Activated naive CD8-positive, alpha-beta T cell treated with anti-CD3 and anti-CD28 coated beads for 36 hours (primary cell): ENCODE results near the gene AZI2. TPM values are rescaled to one million over a fixed set of nuclear protein-coding genes. Genes with fewer than 3 reads are reported as not detected.
A peak's percentile ranks its signal among the peaks of the same experiment; 100 is the strongest.

Experiments
- DNase-seq: peaks from one replicate; pipeline ENCODE4 v3.0.0; 2021
- H3K27ac Mint-ChIP-seq: one replicate; pipeline ENCODE4 v1.8.0; 2022; ENCODE audit warnings: mild to moderate bottlenecking, moderate library complexity, mixed read lengths
- H3K27me3 Mint-ChIP-seq: one replicate; pipeline ENCODE4 v1.8.0; 2022; ENCODE audit warnings: mild to moderate bottlenecking, mixed read lengths
- H3K36me3 Mint-ChIP-seq: one replicate; pipeline ENCODE4 v1.8.0; 2021; ENCODE audit warnings: mild to moderate bottlenecking, mixed read lengths
- H3K4me1 Mint-ChIP-seq: one replicate; pipeline ENCODE4 v1.8.0; 2021; ENCODE audit warnings: mixed read lengths
- H3K4me3 Mint-ChIP-seq: one replicate; pipeline ENCODE4 v1.8.0; 2022; ENCODE audit warnings: mild to moderate bottlenecking, moderate library complexity, mixed read lengths
- H3K9me3 Mint-ChIP-seq: one replicate; pipeline ENCODE4 v1.8.0; 2022; ENCODE audit warnings: mixed read lengths
- total RNA-seq, 2 experiments: library from RNA; stranded (reverse); gene quantifications; one replicate each; pipeline ENCODE4 v1.2.3, GENCODE V29; 2021

AZI2 gene
- total RNA-seq, 2 experiments from 2014 or later = 38.3 to 42.0 TPM

DNA sequence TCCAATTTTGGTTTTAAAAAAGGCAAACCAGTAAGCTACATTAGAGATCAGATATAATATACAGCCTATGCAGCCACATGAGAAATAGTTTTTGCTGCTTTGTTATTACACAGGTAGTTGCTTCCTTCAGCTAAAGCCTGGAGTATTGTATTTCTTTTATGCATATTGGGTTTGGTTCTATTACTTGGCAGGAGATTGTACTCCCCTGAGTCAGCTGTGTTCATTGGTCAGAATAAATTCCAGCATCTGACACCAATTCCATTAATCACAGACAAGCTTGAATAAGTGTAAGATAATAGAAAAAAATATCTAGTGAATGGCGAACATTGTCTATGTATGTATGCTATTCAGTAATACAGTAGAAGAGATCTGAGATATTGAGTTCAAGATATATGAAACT, 26.2 kb downstream of the AZI2 start:
- H3K27ac Mint-ChIP-seq = no peak overlapping the region
- no peak for DNase-seq
- no peak overlapping the region for H3K4me3 Mint-ChIP-seq
- no peaks in the 10 kb centered on the region for H3K27me3 Mint-ChIP-seq
- H3K9me3 Mint-ChIP-seq = no peaks in the 10 kb centered on the region
- peaks cover 25% of the 10 kb centered on the region for H3K4me1 Mint-ChIP-seq
- peaks cover 22% of the 10 kb centered on the region for H3K36me3 Mint-ChIP-seq

DNA sequence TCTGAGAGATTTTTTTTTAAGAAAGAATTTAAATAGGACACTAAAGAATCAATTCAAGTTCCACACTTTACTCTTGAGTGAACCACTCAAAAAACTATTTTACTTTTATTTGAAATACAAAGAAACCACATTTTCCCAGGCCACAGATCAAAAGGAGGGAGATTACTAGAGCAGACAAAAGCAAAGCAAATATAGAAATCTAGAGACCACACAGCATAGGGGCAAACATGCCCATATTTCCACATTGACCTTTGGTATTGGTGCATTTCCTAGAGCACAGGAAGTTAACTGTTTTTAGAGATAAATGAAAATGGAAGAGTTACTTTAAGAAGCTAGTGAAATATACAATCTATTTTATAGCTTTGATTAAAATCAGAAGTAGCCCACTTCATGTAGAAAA, 27.6 kb downstream of the AZI2 start:
- peak overlapping the region; percentile 50 for H3K27ac Mint-ChIP-seq
- H3K4me3 Mint-ChIP-seq = no peak overlapping the region
- H3K9me3 Mint-ChIP-seq = no peaks in the 10 kb centered on the region
- H3K36me3 Mint-ChIP-seq = peaks cover 22% of the 10 kb centered on the region
- peaks cover 15% of the 10 kb centered on the region for H3K4me1 Mint-ChIP-seq
- DNase-seq = no peak
- no peaks in the 10 kb centered on the region for H3K27me3 Mint-ChIP-seq

DNA sequence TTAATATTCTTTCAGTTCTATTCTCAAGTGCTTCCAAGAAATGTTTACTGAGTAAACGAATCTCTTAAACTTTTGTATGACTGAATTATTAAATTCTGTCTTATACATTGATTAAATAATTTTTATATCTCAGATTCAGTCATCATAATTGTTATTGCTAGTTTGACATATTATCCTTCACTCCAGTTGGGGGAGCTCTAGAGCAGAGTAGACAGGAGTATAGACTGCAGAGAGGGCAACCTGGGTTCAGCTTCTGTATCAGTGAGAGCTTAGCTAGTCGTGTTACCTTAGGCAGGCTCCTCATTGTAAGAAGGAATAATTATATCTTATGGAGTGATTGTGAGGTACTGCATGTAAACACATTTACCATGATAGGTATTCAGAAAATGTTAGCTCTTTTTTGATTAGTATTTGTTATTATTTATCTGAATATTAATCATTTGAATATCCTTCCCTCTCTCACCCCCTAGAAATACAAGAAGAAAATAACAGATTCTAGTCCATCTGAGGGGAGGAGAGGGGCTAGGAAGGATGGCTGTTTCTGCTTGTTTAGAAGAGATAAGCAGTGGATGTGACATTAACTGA, 31.1 kb downstream of the AZI2 start:
- Mint-ChIP-seq H3K27ac (no peak overlapping the region), H3K27me3 (no peaks in the 10 kb centered on the region), H3K4me3 (no peak overlapping the region), H3K36me3 (peaks cover 12% of the 10 kb centered on the region), H3K4me1 (peaks cover 11% of the 10 kb centered on the region), H3K9me3 (no peaks in the 10 kb centered on the region)
- peak; percentile 5 for DNase-seq

DNA sequence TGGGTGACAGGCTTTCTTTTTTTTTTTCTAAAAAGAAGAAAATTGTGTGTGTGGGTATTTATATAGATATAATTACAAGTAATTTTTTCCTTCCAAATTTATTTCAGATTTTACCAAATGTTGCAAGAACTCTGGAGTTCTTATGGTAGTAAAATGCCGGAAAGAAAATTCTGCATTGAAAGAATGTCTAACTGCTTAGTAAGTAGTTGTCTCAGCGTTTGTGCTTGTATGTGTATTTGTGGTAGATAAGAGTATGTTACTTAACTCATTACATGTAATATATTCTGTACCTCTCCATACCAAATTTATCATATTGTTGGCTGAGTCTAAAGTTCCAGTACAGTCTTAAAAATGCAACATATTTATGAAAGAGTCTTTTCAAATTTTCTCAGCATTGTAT, 32.4 kb downstream of the AZI2 start:
- Mint-ChIP-seq H3K36me3 (peaks cover 8% of the 10 kb centered on the region), H3K9me3 (no peaks in the 10 kb centered on the region), H3K27ac (no peak overlapping the region), H3K4me1 (peaks cover 7% of the 10 kb centered on the region), H3K4me3 (no peak overlapping the region), H3K27me3 (no peaks in the 10 kb centered on the region)
- no peak for DNase-seq

DNA sequence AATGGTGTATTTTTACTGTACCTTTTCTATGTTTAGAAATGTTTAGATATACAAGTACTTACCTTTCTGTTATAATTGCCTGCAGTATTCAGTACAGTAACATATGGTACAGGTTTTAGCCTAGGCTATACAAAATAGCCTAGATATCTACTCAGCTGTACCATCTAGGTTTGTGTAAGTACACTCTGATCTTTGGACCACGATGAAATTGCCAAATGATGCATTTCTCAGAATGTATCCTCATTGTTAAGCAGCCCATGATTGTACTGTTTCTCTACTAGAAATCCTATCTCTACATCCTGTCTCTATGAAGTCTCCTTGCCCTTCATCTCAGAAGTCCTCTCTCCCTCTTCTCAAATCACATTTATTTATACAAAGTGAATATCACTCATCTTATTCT, 32.9 kb downstream of the AZI2 start:
- H3K27ac Mint-ChIP-seq = no peak overlapping the region
- H3K36me3 Mint-ChIP-seq = peaks cover 5% of the 10 kb centered on the region
- H3K9me3 Mint-ChIP-seq = no peaks in the 10 kb centered on the region
- DNase-seq = no peak
- no peak overlapping the region for H3K4me3 Mint-ChIP-seq
- H3K27me3 Mint-ChIP-seq = no peaks in the 10 kb centered on the region
- H3K4me1 Mint-ChIP-seq = peaks cover 2% of the 10 kb centered on the region

DNA sequence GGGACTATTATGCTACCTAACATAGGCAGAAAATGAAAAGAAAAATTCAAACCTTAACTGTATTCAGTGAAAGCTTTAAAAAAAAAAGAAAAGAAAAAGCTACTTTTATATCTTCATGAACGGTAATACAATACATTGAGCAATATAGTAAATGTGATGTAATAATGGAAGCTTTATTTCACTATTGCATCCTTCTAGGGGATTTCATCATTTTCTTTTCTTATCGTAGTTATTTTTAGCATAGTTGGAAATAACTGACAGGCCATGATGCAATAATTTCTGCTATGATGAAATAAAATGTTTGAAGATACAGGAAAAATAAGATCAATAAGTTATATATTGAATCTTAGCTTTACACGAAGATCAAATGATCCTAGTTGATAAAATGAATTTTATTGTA, 40.4 kb downstream of the AZI2 start:
- peaks cover 17% of the 10 kb centered on the region for H3K36me3 Mint-ChIP-seq

DNA sequence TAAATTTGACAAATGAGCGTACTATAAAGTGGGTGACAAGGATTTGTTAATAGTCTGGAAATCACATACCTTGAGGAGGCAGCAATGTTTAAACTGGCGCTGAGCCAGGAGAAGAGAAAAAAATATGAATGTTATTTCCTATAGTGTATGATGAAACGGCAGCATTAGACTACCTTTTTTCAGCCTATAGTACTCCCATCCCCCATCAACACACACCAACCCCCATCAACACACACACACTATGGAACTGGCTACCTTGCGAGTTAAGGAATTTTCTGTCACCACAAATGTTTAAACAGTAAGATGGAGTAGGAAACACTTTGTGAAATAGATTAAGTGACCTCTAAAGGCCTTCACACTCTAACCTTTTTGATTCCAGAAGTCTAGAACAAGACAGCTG, 46.9 kb downstream of the AZI2 start:
- DNase-seq = no peak
- H3K4me3 Mint-ChIP-seq = no peak overlapping the region
- H3K4me1 Mint-ChIP-seq = peaks cover 2% of the 10 kb centered on the region
- no peaks in the 10 kb centered on the region for H3K9me3 Mint-ChIP-seq
- H3K27me3 Mint-ChIP-seq = no peaks in the 10 kb centered on the region
- H3K36me3 Mint-ChIP-seq = peaks cover 18% of the 10 kb centered on the region
- H3K27ac Mint-ChIP-seq = no peak overlapping the region

More for the DNA sequence above, 40.4 kb downstream of the AZI2 start:
- no peak overlapping the region for H3K4me3 Mint-ChIP-seq
- H3K4me1 Mint-ChIP-seq = no peaks in the 10 kb centered on the region
- no peaks in the 10 kb centered on the region for H3K27me3 Mint-ChIP-seq
- no peaks in the 10 kb centered on the region for H3K9me3 Mint-ChIP-seq
- H3K27ac Mint-ChIP-seq = no peak overlapping the region
- no peak for DNase-seq

DNA sequence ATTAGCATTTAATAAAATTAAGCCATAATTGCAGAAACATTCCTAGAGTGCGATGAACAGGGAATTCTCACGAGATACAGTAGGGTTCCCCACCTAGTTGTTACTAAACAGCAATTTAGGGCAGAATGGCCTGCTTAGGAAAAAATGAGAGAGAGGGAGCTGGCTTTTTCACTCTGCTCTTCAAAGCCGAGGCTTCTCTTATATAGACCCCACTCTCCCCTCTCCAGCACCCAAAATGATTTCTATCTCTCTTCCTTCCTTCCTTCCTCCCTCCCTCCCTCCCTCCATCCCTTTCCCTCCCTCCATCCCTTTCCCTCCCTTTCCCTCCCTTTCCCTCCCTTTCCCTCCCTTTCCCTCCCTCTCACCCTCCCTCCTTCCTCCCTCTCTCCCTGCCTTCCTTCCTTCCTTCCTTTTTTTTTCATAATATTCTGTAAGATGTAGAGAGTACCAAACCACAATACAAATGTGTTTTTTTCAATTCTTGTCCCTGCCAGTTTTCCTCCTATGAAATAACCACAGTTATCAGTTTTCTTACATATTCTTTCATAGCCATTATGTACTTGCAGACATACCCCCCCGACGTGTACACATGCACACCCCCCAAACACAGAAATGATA, 48.2 kb downstream of the AZI2 start:
- peaks cover 7% of the 10 kb centered on the region for H3K4me1 Mint-ChIP-seq
- DNase-seq = no peak
- H3K27me3 Mint-ChIP-seq = no peaks in the 10 kb centered on the region
- H3K4me3 Mint-ChIP-seq = no peak overlapping the region
- no peak overlapping the region for H3K27ac Mint-ChIP-seq
- H3K36me3 Mint-ChIP-seq = peaks cover 13% of the 10 kb centered on the region
- no peaks in the 10 kb centered on the region for H3K9me3 Mint-ChIP-seq

DNA sequence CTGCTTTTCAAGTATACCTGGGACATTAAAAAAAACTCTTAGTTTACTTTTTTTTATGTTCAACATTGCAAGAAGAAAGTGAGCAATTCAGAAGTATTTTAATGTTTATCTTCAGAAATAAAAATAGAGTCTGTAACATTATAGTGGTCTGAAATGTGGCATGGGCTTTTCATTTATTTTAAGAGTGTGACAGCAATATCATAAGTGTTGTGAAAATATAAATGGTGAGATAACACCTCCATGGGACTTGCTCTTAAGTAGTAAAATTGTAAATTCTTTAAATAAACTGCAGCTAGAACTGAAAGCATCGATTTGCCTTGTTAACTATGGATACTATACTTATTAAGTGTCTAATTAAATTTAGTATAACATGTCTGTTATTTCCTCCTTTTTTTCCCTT, 48.9 kb downstream of the AZI2 start:
- Mint-ChIP-seq H3K36me3 (peaks cover 10% of the 10 kb centered on the region), H3K9me3 (no peaks in the 10 kb centered on the region), H3K27ac (no peak overlapping the region), H3K4me1 (peaks cover 14% of the 10 kb centered on the region), H3K4me3 (no peak overlapping the region), H3K27me3 (no peaks in the 10 kb centered on the region)
- DNase-seq = no peak

DNA sequence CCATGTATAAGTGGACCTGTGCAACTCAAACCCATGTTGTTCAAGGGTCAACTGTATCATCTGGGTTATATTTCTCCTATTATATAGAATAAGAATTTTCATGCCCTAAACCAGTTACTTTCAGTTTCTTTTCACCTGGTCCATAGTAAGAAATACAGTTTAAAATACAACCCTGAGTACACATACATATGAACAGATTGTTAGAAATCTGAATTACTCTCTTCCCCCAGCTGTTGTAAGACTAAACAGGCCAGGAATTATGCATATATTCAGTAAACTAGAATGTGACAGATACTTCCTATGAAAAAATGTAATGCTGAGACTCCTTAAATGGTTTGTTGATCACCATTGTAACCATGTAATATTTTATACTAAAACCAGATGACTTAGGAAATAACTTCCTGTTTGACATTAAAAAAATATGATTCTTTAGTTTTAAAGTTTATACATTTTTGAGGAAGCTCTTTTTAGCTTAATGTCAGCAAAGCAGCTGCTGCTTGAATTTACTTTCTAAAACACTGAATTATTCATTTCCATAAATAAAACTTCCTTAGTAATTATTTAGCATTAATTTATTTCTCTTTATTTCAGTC, 52.6 kb downstream of the AZI2 start:
- no peak for DNase-seq

DNA sequence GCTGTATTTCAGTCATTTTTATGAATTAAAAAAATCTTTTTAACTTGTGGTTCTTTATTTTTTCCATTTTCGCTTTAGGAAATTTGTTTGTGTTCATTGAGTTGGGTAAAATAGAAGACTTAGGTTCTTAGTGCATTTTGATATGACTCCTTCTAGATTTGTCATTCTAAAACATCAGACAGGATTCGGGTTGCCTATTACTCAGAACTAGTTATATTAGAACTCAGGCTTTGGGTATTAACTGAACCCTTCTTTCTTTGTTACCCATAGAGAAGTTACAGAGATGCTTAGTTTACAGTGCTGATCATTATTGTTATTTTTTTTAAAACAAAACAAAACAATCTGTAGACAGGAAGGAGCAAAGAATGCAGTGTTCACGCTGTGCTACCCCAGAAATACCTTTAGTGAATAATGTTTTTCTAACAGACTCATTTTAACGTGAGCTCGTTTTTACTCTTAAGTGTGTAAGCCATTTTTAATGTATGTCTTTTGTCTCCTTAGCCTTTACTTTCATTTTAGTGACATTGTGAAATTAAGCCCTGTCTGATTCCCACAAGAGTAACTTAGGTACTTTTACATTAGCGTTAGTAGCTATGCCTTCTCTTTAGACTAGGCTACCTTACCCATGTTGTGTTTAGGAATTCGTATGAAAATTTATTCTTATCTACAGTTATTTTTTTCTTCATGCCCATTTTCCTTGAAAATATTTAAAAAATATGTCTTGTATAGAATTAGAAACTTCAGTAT, 53.8 kb downstream of the AZI2 start:
- DNase-seq = no peak
- H3K27me3 Mint-ChIP-seq = no peaks in the 10 kb centered on the region
- H3K36me3 Mint-ChIP-seq = peaks cover 29% of the 10 kb centered on the region
- peaks cover 21% of the 10 kb centered on the region for H3K4me1 Mint-ChIP-seq
- no peaks in the 10 kb centered on the region for H3K9me3 Mint-ChIP-seq
- H3K27ac Mint-ChIP-seq = no peak overlapping the region
- no peak overlapping the region for H3K4me3 Mint-ChIP-seq

More for the DNA sequence above, 52.6 kb downstream of the AZI2 start:
- Mint-ChIP-seq H3K9me3 (no peaks in the 10 kb centered on the region), H3K4me1 (peaks cover 17% of the 10 kb centered on the region), H3K27ac (no peak overlapping the region), H3K36me3 (peaks cover 20% of the 10 kb centered on the region), H3K4me3 (no peak overlapping the region), H3K27me3 (no peaks in the 10 kb centered on the region)

DNA sequence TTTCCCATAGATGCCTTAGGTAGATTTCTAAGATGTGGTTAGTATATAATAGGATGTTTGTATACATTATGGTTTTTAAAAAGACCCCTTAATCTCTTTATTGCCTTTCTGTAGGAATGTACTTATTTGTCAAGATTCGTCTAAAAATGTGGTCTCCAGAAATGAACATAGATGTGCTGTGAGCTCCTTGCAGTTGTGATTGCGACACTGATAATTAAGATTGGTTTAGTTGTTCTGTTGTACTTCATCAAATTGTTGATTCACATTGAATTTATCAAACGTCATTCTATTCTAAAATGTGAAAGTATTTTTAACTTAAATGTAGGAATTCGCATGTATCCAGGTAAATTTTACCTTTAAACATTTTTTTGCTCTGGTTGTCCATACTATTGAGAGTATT, 56.0 kb downstream of the AZI2 start:
- DNase-seq = no peak
- Mint-ChIP-seq H3K4me1 (peaks cover 21% of the 10 kb centered on the region), H3K27ac (no peak overlapping the region)

DNA sequence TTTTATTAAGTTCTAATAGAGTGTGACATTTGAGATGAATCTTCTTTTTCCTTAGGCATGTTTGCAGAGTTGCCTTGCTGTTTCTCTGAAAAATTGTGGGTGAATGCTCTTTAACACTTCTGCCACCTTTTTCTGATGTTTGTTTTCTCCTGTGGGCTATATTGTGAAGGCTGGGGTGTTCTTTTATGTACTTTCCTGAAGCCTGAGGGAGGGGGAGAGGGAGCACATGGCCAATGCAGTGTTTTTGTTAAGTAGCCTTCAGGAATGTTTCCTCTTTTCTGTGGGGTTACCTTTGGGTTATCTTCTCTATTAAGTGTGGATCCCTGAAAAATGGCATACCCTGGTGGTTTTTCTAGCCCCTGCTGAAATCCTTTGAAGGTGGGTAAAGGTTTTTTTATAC, 57.0 kb downstream of the AZI2 start:
- Mint-ChIP-seq H3K4me3 (no peak overlapping the region), H3K27ac (no peak overlapping the region), H3K9me3 (no peaks in the 10 kb centered on the region), H3K36me3 (peaks cover 22% of the 10 kb centered on the region), H3K4me1 (peaks cover 26% of the 10 kb centered on the region), H3K27me3 (no peaks in the 10 kb centered on the region)
- no peak for DNase-seq

More for the DNA sequence above, 56.0 kb downstream of the AZI2 start:
- no peak overlapping the region for H3K4me3 Mint-ChIP-seq
- no peaks in the 10 kb centered on the region for H3K9me3 Mint-ChIP-seq
- H3K36me3 Mint-ChIP-seq = peaks cover 28% of the 10 kb centered on the region
- H3K27me3 Mint-ChIP-seq = no peaks in the 10 kb centered on the region

DNA sequence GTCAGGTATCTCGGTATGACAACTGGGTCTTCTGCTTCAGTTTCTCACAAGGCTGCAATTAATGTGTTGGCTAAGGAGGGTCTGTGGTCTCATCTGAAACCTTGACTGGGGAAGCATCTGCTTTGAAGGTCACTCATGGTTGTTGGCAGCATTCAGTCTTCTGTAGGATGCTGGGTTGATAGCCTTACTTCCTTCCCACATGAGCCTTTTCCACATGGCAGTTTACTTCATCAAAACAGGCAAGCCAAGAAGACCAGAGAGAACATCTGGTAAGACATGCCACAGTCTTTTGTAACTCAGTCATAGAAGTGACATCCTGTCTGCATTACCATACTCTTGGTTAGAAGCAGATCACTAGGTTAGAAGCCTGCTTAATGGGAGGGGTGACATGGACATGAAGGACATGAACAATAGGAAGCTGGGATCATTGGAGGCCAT, 57.7 kb downstream of the AZI2 start:
- Mint-ChIP-seq H3K27me3 (no peaks in the 10 kb centered on the region), H3K9me3 (no peaks in the 10 kb centered on the region), H3K27ac (no peak overlapping the region), H3K36me3 (peaks cover 22% of the 10 kb centered on the region), H3K4me3 (no peak overlapping the region), H3K4me1 (peaks cover 24% of the 10 kb centered on the region)
- no peak for DNase-seq

DNA sequence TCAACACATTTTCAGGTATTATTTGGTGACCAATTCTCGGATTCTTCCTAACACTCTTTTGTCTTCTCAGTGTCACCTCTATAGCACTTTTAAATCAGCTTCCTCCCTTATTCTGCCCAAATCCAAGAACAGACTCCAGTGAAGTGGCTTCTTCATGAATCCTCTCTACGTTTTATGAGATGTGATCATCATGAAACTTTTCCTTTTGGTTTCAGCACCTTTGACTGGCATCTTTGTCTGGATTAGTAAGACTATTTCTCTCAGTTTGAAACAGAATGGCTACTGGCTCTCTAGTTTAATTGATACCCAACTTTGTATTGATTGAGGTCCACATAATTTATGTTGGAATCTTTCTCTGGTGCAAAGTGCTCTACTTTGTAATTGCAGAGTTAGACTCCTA, 61.6 kb downstream of the AZI2 start:
- no peaks in the 10 kb centered on the region for H3K27me3 Mint-ChIP-seq
- H3K27ac Mint-ChIP-seq = no peak overlapping the region
- DNase-seq = no peak
- no peaks in the 10 kb centered on the region for H3K9me3 Mint-ChIP-seq
- no peak overlapping the region for H3K4me3 Mint-ChIP-seq
- H3K4me1 Mint-ChIP-seq = peaks cover 9% of the 10 kb centered on the region
- peaks cover 16% of the 10 kb centered on the region for H3K36me3 Mint-ChIP-seq
